HG03066 (cell line): ENCODE results near the gene OMP.

Experiments used
- ATAC-seq: cut with Tn5 transposase; IDR thresholded peaks from one replicate; pipeline ENCODE4 v1.9.1; 2021; ENCODE audit warnings: low read depth; ENCODE audit not compliant: unreplicated experiment

Gene OMP

GRCh38 chr11:77100166-77101042 lies 2.2 kb upstream of the OMP start:
- no peak for ATAC-seq

GRCh38 chr11:77101043-77101537 lies 1.6 kb upstream of the OMP start:
- ATAC-seq = no peak

- ATAC-seq = no peak
Observed at GRCh38 chr11:77103319-77103718, 679 bp downstream of the OMP start.

DNA sequence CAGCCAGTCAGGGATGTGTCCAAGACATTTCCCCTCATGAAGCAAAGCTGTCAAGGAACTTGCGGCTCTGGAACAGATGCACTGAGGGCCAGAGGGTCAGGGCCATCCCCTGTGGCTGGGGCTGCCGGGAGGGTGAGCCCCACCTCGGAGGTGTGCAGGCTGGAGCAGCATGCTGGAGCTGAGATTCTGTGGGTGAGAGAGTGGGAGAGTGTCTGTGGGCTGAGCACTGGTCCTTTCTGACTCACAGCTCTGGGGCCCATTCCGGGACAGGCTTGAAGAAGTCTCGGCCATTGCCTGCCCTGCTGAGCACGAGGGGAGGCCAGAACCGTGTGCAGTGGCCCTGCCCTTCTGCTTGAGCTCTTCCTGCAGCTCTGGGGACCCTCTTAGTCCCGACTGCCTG lies 2.1 kb downstream of the OMP start:
- ATAC-seq = no peak

DNA sequence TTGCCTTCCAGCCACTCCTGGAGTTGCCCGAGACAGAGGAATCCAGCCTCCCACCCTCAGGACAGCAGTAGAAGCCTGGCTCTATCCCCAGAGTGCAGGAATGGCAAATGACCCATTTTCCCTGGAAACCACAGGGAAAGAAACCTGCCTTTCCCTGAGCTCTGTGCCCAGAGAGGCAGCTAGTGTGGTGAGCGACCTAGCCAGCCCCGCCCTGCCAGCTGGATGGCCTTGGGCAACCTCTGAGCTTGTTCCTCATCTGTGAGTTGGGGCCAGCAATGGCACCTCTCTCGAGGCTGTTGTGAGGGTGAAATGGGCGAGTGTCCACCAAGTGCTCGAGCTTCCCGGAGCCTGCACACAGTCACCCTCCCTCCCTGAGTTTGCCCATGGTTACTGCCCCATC lies 3.7 kb downstream of the OMP start:
- no peak for ATAC-seq

- ATAC-seq = no peak
Observed at GRCh38 chr11:77106759-77107158, 4.1 kb downstream of the OMP start.

- no peak for ATAC-seq
Observed at GRCh38 chr11:77107950-77108349, 5.3 kb downstream of the OMP start.

- no peak for ATAC-seq
Observed at GRCh38 chr11:77108436-77108835, 5.8 kb downstream of the OMP start.

GRCh38 chr11:77109236-77110019 lies 6.8 kb downstream of the OMP start:
- no peak for ATAC-seq

DNA sequence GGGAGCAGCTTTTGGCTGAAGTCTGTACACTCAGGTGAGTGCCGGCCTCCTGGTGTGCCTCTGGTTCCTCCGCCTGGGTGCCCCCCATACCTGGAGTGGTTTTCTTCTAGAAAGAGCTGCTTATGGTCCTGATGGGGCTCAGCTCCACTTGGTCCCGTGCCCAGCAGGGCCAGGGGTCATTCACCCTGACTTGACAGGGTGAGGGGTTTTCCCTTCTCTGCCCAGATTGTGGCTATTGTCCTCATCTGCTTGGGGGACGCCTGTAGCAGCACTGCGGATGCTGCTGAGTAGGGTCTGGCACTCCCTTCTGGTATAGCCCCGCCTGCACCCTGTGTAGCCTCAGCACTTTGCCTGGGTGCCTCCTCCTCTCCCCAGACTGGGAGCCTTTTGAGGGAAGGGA lies 8.2 kb downstream of the OMP start:
- no peak for ATAC-seq

DNA sequence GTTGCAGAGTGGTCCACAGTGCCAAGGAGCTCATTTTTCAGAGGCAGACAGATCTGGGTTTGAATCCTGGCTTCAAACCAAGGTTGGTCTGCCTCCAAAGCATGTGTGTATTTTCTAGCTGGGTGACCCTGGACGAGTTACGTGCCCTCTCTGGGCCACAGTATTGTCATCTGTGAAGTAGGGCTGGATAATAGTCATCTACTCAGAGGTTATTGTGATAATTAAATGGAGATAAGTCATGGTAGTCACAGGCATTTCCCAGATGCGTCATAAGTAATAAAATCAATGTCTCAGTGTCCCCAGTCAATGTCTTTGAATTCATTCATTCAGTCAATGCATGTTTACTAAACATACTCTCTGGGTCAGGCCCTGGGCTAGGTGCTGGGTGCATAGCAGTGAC lies 8.6 kb downstream of the OMP start:
- ATAC-seq = no peak

DNA sequence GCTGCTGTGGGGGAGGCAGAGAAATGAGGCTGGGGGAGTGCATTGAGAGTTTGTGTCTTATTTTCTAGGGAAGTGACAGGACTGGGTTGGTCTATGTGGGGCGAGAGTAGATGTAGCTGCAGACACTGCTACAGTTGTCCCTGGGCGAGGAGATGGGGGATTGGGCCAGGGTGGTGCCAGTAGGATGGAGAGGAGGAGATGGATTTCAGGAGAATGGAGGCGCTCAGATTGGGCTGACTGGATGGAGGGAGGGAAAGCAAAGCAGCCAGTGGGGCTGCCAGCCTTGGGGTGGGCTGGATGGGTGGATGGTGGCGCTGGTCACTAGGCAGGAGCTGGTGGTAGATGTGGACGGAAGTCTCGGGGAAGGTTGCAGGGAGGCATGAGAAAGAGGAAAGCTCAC lies 9.3 kb downstream of the OMP start:
- ATAC-seq = no peak

- ATAC-seq = no peak
Observed at GRCh38 chr11:77112641-77113381, 10.2 kb downstream of the OMP start.

GRCh38 chr11:77113382-77114088 lies 10.9 kb downstream of the OMP start:
- ATAC-seq = no peak

GRCh38 chr11:77114089-77114463 lies 11.4 kb downstream of the OMP start:
- no peak for ATAC-seq

GRCh38 chr11:77115181-77115611 lies 12.6 kb downstream of the OMP start:
- ATAC-seq = no peak

- no peak for ATAC-seq
Observed at GRCh38 chr11:77115956-77116355, 13.3 kb downstream of the OMP start.

DNA sequence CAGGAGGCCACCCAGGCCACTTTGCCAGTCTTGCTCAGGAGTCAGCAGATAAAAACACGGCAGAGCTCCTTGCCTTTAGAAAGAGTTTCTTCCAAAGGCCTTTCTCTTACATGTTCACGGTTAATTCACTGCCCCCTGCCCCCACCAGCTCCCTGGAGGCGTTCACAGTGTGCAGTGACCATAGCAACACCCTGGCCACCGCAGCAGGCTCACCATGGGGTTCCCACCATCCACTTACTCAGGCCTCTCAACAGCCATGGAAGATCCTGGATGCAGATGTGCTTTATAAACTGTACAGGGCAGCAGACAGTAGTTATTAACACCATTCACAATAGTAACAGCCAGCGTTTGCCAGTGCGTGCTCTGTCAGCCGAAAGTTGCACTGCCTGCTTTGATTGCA lies 14.9 kb downstream of the OMP start:
- no peak for ATAC-seq

DNA sequence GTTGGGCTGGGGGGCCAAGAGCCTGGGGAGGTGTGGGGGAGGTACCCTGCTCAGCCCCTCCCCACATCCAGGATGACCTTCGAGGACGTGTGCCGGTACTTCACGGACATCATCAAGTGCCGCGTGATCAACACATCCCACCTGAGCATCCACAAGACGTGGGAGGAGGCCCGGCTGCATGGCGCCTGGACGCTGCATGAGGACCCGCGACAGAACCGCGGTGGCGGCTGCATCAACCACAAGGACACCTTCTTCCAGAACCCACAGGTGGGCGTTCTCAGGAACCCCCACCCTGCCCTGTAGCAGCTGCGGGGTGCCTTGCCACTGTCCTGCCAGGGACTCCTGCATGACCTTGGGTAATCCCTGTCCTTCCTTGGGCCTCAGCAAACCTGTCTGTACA lies 15.4 kb downstream of the OMP start:
- no peak for ATAC-seq

GRCh38 chr11:77118971-77119370 lies 16.3 kb downstream of the OMP start:
- ATAC-seq = no peak
